Measurements from ENCODE around the gene DENND2A.
"Not testable (repeated sequence)": the region's sequence is repeated elsewhere in the genome, so short reads cannot be mapped to it uniquely, and the experiment has no call there.

DNA sequence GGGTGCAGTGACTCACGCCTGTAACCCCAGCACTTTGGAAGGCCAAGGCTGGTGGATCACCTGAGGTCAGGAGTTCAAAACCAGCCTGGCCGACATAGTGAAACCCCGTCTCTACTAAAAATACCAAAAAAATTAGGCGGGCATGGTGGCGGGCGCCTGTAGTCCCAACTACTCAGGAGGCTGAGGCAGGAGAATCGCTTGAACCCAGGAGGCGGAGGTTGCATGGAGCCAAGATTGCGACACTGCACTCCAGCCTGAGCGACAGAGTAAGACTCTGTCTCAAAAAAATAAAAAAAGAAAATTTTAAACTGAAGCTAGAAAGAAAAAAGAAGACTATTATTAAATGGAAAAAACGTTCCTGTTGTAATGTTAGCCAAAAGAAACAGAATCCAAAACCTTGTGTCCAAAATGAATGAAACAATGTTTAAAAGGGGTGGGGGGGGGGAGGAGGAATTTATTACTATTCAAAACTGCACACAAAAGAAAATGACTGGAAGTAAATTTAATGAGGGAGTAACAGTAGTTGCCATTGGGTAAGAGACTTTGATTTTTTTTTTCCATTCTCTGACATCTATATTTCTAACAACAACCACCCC is 20.6 kb downstream of the DENND2A start:
- not testable (repeated sequence) for TF ChIP-seq CTCF (conservative IDR thresholded peaks at IDR 0.05 in 1 of 2, IDR thresholded peaks at IDR 0.05 in 1 of 2; ENCODE audit: low read depth in 1 of 2, low read length in 2 of 2); EZH2 (IDR thresholded peaks at IDR 0.05; ENCODE audit: low read length, missing control alignments)

Data from fibroblast of lung (primary cell).